Brain microvascular endothelial cell (primary cell): ENCODE measurements around the gene PAX2.

Source experiments
- DNase-seq: peaks from one replicate; pipeline ENCODE4 v3.0.0-alpha.2; 2020
- H3K27ac ChIP-seq: fragments of 250-450 bp; sonication (Bioruptor Pico); 2 replicates; pipeline ENCODE4 v1.5.1; 2020; ENCODE audit warnings: mild to moderate bottlenecking, moderate library complexity
- H3K27me3 ChIP-seq: fragments of 250-450 bp; sonication (Bioruptor Pico); replicated peaks from 2 replicates; pipeline ENCODE4 v1.5.1; 2020; ENCODE audit warnings: mild to moderate bottlenecking
- H3K36me3 ChIP-seq: fragments of 250-450 bp; sonication (Bioruptor Pico); replicated peaks from 2 replicates; pipeline ENCODE4 v1.5.1; 2020; ENCODE audit warnings: mild to moderate bottlenecking
- H3K4me3 ChIP-seq: 2 replicates; pipeline ENCODE4 v1.5.1; 2011; ENCODE audit warnings: low read depth, mild to moderate bottlenecking, control low read depth, low read length, moderate library complexity
- in situ Hi-C: cut with HindIII; loops from 2 replicates; pipeline ENCODE4 v1.10.0; 2017; ENCODE audit warnings: low sequenced_read_pairs, low pct_ligation_motif_present
- TF ChIP-seq, protein P1 (sequence below): IDR thresholded peaks from 2 replicates; pipeline ENCODE4 v1.5.1; 2011; ENCODE audit warnings: low read depth, mild to moderate bottlenecking, moderate library complexity, low read length, control low read depth, inconsistent platforms; ENCODE audit errors: missing control alignments

PAX2 gene

GRCh38 chr10:100755821-100756220, 10.4 kb downstream of the PAX2 start:
- TF ChIP-seq, protein P1, sequence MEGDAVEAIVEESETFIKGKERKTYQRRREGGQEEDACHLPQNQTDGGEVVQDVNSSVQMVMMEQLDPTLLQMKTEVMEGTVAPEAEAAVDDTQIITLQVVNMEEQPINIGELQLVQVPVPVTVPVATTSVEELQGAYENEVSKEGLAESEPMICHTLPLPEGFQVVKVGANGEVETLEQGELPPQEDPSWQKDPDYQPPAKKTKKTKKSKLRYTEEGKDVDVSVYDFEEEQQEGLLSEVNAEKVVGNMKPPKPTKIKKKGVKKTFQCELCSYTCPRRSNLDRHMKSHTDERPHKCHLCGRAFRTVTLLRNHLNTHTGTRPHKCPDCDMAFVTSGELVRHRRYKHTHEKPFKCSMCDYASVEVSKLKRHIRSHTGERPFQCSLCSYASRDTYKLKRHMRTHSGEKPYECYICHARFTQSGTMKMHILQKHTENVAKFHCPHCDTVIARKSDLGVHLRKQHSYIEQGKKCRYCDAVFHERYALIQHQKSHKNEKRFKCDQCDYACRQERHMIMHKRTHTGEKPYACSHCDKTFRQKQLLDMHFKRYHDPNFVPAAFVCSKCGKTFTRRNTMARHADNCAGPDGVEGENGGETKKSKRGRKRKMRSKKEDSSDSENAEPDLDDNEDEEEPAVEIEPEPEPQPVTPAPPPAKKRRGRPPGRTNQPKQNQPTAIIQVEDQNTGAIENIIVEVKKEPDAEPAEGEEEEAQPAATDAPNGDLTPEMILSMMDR = no peak
- Histone ChIP-seq H3K27me3 (peaks cover 56% of the 10 kb centered on the region), H3K27ac (no peak overlapping the region), H3K4me3 (no peak overlapping the region), H3K36me3 (no peaks in the 10 kb centered on the region)
- no peak for DNase-seq
- in situ Hi-C loops = no loop called here

DNA sequence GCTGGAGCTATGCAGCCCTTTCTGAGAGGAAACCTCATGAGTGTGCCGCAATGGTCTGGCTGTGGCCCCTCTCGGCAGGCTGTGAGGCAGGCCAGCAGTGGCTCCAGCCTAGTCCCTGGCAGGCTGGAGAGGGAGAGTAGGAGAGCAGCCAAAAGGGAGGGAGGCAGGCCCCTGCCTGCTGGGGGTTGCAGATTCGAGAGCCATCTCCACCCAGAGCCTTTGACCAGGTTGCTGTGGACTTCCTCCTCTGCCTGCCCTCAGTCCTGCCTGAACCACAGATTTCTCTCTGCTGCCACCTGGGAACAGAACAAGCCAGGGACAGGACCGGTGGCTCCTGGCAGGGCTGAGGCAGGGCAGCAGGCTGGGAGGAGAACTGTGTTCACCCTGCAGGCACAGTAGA, 13.9 kb downstream of the PAX2 start:
- no peak for DNase-seq
- TF ChIP-seq, protein P1 = no peak
- Histone ChIP-seq H3K27ac (no peak overlapping the region), H3K36me3 (no peaks in the 10 kb centered on the region), H3K4me3 (no peak overlapping the region), H3K27me3 (peaks cover 26% of the 10 kb centered on the region)
- in situ Hi-C loops = no loop called here

GRCh38 chr10:100760726-100761125, 15.3 kb downstream of the PAX2 start:
- Histone ChIP-seq H3K4me3 (no peak overlapping the region), H3K36me3 (no peaks in the 10 kb centered on the region), H3K27ac (no peak overlapping the region), H3K27me3 (peaks cover 19% of the 10 kb centered on the region)
- TF ChIP-seq, protein P1 = no peak
- in situ Hi-C loops = no loop called here
- no peak for DNase-seq

- no peaks in the 10 kb centered on the region for H3K36me3 ChIP-seq
- no peak overlapping the region for H3K4me3 ChIP-seq
- peaks cover 17% of the 10 kb centered on the region for H3K27me3 ChIP-seq
- in situ Hi-C loops = no loop called here
- TF ChIP-seq, protein P1 = no peak
- no peak for DNase-seq
- no peak overlapping the region for H3K27ac ChIP-seq
Observed at GRCh38 chr10:100761191-100761590, 15.8 kb downstream of the PAX2 start.

GRCh38 chr10:100763043-100763747, 17.8 kb downstream of the PAX2 start:
- DNase-seq = no peak
- H3K27ac ChIP-seq = no peak overlapping the region
- H3K4me3 ChIP-seq = no peak overlapping the region
- H3K36me3 ChIP-seq = no peaks in the 10 kb centered on the region
- in situ Hi-C loops = no loop called here
- TF ChIP-seq, protein P1 = no peak
- H3K27me3 ChIP-seq = peaks cover 12% of the 10 kb centered on the region

- TF ChIP-seq, protein P1 = no peak
- in situ Hi-C loops = no loop called here
- Histone ChIP-seq H3K27ac (no peak overlapping the region), H3K36me3 (no peaks in the 10 kb centered on the region), H3K4me3 (no peak overlapping the region), H3K27me3 (peaks cover 12% of the 10 kb centered on the region)
- DNase-seq = no peak
Observed at GRCh38 chr10:100766693-100767421, 21.5 kb downstream of the PAX2 start.
